Ishikawa (cell line): ENCODE results near the gene SIGLEC10.

ENCODE experiments used
- FOXM1 ChIP-seq: IDR thresholded peaks from 2 replicates; pipeline ENCODE4 v1.6.1; 2012; ENCODE audit warnings: low read depth, borderline replicate concordance
- TAF1 ChIP-seq: IDR thresholded peaks from 2 replicates; pipeline ENCODE4 v1.6.1; 2012; ENCODE audit warnings: low read depth, mild to moderate bottlenecking
- TEAD4 ChIP-seq: IDR thresholded peaks from 2 replicates; pipeline ENCODE4 v1.6.1; 2012
- ZBTB7A ChIP-seq: IDR thresholded peaks from 2 replicates; pipeline ENCODE4 v1.6.1; 2012; ENCODE audit warnings: low read depth
- TF ChIP-seq, protein P1 (sequence below): IDR thresholded peaks from 2 replicates; pipeline ENCODE4 v1.6.1; 2012; ENCODE audit warnings: low read depth, mild to moderate bottlenecking

DNA sequence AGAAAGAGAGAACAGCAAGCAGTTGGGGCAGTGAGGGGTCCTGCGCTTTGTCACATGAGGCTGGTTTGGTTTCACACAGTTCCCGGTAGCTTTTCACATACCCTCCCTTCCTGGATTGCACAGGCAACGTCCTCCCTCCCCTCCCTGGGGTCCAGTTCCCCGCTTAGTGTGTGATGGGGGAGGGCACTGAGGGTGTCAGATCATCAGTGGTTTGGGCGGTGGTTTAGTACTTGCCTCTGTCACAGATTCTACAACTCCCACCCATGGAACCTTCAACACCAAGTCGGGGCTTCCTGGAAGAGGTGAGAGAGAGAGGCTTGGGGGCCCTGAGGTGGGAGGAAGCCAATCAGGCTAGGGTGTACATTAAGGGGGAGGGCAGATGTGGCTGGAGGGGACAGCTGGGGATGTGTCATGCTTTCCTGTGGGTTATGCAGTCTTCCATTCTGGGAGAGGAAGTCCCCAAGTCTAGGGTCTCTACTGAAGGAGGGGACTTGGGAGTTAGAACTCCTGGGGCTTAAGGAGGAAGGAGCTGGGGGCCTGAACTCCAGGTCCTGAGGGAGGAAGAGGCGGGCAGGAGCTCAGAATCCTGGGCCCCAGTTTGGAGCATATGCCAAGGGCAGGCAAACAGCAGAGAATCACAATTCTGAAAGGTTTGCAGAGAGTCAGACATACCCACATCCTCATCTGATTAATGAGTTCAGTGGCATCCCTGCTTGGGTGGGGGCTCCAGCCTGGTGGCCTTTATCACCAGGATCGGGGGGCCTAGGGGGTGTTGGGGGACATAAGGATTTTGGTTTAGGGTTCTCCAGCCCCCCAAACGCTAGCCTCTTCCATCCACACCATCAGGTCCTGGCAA, 44.6 kb downstream of the SIGLEC10 start, which contains the start of gene NKG7:
- TF ChIP-seq ZBTB7A (no peak), TEAD4 (no peak), TAF1 (no peak), FOXM1 (no peak)
- TF ChIP-seq, protein P1, sequence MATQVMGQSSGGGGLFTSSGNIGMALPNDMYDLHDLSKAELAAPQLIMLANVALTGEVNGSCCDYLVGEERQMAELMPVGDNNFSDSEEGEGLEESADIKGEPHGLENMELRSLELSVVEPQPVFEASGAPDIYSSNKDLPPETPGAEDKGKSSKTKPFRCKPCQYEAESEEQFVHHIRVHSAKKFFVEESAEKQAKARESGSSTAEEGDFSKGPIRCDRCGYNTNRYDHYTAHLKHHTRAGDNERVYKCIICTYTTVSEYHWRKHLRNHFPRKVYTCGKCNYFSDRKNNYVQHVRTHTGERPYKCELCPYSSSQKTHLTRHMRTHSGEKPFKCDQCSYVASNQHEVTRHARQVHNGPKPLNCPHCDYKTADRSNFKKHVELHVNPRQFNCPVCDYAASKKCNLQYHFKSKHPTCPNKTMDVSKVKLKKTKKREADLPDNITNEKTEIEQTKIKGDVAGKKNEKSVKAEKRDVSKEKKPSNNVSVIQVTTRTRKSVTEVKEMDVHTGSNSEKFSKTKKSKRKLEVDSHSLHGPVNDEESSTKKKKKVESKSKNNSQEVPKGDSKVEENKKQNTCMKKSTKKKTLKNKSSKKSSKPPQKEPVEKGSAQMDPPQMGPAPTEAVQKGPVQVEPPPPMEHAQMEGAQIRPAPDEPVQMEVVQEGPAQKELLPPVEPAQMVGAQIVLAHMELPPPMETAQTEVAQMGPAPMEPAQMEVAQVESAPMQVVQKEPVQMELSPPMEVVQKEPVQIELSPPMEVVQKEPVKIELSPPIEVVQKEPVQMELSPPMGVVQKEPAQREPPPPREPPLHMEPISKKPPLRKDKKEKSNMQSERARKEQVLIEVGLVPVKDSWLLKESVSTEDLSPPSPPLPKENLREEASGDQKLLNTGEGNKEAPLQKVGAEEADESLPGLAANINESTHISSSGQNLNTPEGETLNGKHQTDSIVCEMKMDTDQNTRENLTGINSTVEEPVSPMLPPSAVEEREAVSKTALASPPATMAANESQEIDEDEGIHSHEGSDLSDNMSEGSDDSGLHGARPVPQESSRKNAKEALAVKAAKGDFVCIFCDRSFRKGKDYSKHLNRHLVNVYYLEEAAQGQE = no peak
